ENCODE measurements around the gene CCDC201.

- TF ChIP-seq BACH2 (CRISPR knock-in tag; IDR thresholded peaks at IDR 0.05; ENCODE audit: borderline replicate concordance) (no peak), TSHZ2 (CRISPR knock-in tag; IDR thresholded peaks at IDR 0.05) (no peak), ESRRG (CRISPR knock-in tag; IDR thresholded peaks at IDR 0.05) (no peak), OSR1 (CRISPR knock-in tag; IDR thresholded peaks at IDR 0.05) (no peak), ISL1 (CRISPR knock-in tag; IDR thresholded peaks at IDR 0.05) (no peak), PATZ1 (CRISPR knock-in tag; IDR thresholded peaks at IDR 0.05; ENCODE audit: borderline replicate concordance) (no peak), ZNF8 (CRISPR knock-in tag; IDR thresholded peaks at IDR 0.05) (no peak), ZNF70 (CRISPR knock-in tag; IDR thresholded peaks at IDR 0.05) (no peak), TOX (CRISPR knock-in tag; IDR thresholded peaks at IDR 0.05; ENCODE audit: borderline replicate concordance) (no peak), ZNF565 (CRISPR knock-in tag; conservative IDR thresholded peaks at IDR 0.05; ENCODE audit: low read depth) (no peak), SNAI2 (CRISPR knock-in tag; IDR thresholded peaks at IDR 0.05) (no peak)
- TF ChIP-seq, protein P1, sequence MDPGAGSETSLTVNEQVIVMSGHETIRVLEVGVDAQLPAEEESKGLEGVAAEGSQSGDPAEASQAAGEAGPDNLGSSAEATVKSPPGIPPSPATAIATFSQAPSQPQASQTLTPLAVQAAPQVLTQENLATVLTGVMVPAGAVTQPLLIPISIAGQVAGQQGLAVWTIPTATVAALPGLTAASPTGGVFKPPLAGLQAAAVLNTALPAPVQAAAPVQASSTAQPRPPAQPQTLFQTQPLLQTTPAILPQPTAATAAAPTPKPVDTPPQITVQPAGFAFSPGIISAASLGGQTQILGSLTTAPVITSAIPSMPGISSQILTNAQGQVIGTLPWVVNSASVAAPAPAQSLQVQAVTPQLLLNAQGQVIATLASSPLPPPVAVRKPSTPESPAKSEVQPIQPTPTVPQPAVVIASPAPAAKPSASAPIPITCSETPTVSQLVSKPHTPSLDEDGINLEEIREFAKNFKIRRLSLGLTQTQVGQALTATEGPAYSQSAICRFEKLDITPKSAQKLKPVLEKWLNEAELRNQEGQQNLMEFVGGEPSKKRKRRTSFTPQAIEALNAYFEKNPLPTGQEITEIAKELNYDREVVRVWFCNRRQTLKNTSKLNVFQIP (CRISPR knock-in tag; IDR thresholded peaks at IDR 0.05; ENCODE audit: borderline replicate concordance, low read depth), result no peak
These were observed 44.2 kb upstream of the CCDC201 start for GRCh38 chr7:45917064-45917463.
